ENCODE data around the gene DST. TPM values are rescaled to one million over a fixed set of nuclear protein-coding genes. Genes with fewer than 3 reads are reported as not detected.

The DST gene
- total RNA-seq, 2 experiments from 2014 or later: 0.76 to 0.79 TPM

DNA sequence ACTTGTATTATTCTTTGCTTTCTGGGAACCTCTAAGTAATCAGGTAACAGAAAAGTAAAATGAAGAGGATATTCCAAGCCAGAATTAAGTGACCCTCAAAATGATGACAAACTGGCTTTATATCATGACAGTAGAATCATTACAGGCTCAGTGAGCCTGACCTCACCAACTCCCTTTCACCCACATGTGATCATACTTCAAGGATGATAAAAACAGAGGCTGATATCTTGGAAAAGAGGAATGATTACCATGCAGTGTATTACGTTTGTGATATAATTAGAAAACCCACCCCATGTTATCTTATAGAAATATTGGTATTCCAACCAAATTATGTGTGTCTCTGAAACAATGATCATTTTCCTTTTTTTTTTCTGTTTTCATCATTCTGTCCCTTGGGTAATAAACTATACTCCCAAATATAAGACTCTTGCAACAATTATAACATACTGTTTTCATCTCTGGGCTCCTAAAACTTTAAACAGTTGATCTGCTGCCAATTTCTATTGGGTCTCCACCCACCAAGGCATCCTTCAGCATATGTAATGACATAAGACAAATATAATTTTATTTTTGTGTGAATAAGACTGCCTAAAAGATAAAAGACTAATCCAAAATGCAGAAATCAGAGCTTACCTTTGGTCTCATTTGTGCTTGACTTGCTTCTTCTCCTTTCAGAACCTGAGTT, 115.7 kb downstream of the DST start:
- ATAC-seq (no peak), DNase-seq (no peak)
- Mint-ChIP-seq H3K4me1 (ENCODE audit: low read depth) (no peaks in the 10 kb centered on the region), H3K27ac (no peak overlapping the region), H3K4me3 (no peak overlapping the region), H3K36me3 (ENCODE audit: low read depth) (no peaks in the 10 kb centered on the region), H3K27me3 (ENCODE audit: low read depth) (no peaks in the 10 kb centered on the region), H3K9me3 (ENCODE audit: insufficient read depth) (no peaks in the 10 kb centered on the region)
- POLR2A ChIA-PET: no interaction called here
- CTCF ChIA-PET: no interaction called here

DNA sequence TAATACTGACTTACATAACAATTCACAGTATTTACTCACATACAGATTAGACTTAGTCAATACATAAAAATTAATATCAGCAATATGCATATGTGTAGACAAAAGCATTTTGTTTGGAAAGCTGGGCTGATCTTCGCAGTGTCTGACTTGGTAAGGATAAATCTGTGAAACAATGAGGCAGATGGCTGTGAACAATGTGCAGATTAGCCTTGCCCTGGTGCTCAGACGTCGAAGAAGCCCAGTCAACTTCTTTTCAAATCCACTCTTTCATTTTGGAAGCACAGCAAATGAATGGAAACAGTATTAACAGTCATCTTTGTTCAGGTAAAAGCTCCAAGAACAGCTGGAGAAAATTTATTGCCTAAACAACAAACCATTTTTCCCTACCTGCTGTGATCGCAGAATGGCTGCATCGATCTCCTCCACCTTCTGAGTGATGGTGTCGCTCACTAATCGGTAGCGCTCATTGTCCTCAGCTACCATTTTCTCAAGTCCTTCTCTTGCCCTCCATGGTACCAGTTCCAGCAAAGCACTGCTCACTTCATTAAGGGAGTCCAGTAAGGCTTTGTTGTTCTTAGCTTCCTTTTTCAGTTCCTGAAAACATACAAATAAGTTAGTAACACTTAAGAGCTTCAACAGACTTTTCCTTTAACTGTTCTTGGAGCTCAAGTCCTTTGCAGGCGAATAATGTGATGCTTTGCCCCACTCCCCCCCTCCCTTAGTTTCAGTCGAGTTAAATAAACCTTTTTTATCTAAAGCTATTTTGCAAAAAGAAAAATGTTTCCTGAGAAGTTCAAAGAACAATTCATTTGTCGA, 116.5 kb downstream of the DST start:
- Mint-ChIP-seq H3K36me3 (ENCODE audit: low read depth) (no peaks in the 10 kb centered on the region), H3K4me1 (ENCODE audit: low read depth) (no peaks in the 10 kb centered on the region), H3K27me3 (ENCODE audit: low read depth) (no peaks in the 10 kb centered on the region), H3K4me3 (no peak overlapping the region), H3K27ac (no peak overlapping the region), H3K9me3 (ENCODE audit: insufficient read depth) (no peaks in the 10 kb centered on the region)
- ATAC-seq: no peak
- DNase-seq: no peak
- ChIA-PET POLR2A (no interaction called here), CTCF (no interaction called here)

DNA sequence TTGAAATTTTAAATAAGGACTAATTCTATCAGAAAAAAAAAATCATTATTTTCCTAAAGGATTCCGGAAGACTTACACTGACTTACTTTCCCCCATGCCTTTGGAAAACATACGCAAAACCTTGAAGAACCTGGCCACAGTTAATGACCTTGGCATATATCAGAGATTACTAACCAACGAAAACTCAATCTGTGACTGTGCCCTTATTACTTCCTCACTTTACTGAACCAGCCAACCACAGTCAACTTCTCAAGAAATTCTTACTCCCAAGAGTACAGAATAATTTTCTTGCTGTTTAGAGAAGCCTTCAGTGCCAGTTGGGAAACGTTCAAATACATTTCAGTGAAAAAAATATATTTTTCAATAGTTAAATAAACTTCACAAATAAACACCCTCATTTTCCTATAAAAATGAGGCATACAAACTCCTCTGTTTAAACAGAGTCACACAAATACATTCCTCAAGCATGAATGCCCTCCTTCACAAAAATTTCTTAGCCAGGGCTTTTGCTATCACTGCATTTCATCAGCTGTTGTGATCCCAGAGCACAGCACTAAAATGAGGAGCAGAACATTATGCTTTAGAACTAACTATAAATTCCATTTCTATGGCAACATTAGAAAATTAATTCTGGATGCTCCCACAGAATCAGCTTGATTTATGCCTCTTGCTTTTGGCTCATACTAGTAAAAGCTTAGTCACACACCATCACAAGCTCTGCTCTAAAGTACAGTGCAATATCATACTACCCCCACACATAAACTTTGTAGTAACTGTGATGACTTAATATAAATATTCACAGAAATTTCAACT, 117.6 kb downstream of the DST start:
- no peaks in the 10 kb centered on the region for H3K4me1 Mint-ChIP-seq (ENCODE audit: low read depth)
- DNase-seq (no peak), ATAC-seq (no peak)
- H3K27me3 Mint-ChIP-seq (ENCODE audit: low read depth): no peaks in the 10 kb centered on the region
- H3K4me3 Mint-ChIP-seq: no peak overlapping the region
- no peak overlapping the region for H3K27ac Mint-ChIP-seq
- ChIA-PET POLR2A (no interaction called here), CTCF (no interaction called here)
- no peaks in the 10 kb centered on the region for H3K36me3 Mint-ChIP-seq (ENCODE audit: low read depth)
- H3K9me3 Mint-ChIP-seq (ENCODE audit: insufficient read depth): no peaks in the 10 kb centered on the region

DNA sequence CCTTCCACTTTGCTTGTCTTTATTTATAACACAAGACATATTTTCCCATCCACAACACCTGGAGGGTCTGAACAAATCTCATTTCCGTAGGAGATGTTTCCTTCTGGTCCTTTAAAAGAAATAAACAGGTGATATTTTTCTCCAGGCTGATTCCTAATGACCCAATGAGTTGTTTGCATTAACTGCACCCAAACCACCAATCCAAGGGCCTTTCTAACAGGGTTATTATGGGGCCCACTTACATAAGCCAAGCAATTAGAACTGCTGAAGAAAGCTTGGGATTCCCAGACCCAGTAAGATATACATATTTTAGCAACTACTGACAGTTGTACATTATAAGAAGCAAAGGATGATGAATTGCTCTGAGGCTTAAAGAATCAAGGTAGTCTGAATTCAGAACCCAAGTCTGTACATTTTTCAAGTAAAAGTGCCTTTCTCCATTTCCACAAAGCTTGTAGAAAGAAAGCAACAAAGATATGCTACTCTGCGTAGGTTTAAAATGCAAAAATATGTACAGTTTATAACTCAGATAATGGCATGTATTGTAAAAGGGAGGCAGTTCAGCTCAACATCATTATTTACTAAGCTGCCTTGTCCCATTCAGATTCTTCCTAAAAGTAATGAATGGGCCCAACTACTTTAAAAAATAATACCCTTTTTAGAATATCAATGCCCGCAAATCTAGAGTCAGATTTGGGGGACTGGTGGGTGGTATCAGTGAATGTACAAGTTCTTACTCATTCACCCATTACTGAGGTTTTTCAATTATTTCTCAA, 120.0 kb downstream of the DST start:
- Mint-ChIP-seq H3K4me3 (no peak overlapping the region), H3K4me1 (ENCODE audit: low read depth) (no peaks in the 10 kb centered on the region), H3K9me3 (ENCODE audit: insufficient read depth) (no peaks in the 10 kb centered on the region), H3K27ac (no peak overlapping the region), H3K27me3 (ENCODE audit: low read depth) (no peaks in the 10 kb centered on the region), H3K36me3 (ENCODE audit: low read depth) (no peaks in the 10 kb centered on the region)
- CTCF ChIA-PET: no interaction called here
- no peak for ATAC-seq
- POLR2A ChIA-PET: no interaction called here
- DNase-seq: no peak

DNA sequence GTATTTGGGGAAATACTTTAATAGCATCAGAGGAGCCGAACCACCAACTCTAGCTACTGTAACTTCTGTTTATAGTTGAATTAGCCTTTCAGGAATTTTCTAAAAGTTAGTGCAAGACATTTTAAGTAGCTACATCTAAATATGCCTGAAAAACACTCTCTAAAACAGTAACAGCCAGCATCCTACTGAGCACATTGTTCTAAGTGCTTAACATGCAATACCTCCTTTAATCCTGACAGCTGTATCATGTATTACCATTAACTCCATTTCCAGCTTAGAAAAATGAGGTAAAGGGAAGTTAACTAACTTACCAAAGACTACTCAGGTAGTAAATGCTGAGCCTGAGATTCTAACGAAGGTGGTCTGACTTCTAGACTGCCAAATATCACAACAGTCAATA, 120.7 kb downstream of the DST start:
- H3K27me3 Mint-ChIP-seq (ENCODE audit: low read depth): no peaks in the 10 kb centered on the region
- no peaks in the 10 kb centered on the region for H3K9me3 Mint-ChIP-seq (ENCODE audit: insufficient read depth)
- ATAC-seq (no peak), DNase-seq (no peak)
- H3K27ac Mint-ChIP-seq: no peak overlapping the region
- no peaks in the 10 kb centered on the region for H3K4me1 Mint-ChIP-seq (ENCODE audit: low read depth)
- ChIA-PET CTCF (no interaction called here), POLR2A (no interaction called here)
- H3K4me3 Mint-ChIP-seq: no peak overlapping the region
- no peaks in the 10 kb centered on the region for H3K36me3 Mint-ChIP-seq (ENCODE audit: low read depth)

DNA sequence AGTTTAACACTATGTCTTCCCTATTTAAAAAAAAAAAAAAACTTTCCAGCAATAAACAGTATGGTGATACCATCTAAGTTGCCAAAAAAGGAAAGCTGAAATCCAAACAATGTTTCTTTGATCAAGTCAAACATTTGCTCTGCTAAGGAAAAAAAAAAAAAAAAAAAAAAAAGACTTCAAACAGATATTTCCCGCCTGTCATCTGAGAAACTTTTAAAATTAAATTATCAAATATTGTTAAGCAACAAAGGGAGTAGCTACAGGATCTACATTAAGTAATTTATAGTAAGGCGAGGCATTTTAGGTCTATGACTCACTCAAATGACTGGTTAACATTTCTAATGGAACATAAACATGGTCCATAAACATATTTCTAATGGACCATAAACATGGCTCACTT, 121.2 kb downstream of the DST start:
- no peak for DNase-seq
- H3K27ac Mint-ChIP-seq: no peak overlapping the region

DNA sequence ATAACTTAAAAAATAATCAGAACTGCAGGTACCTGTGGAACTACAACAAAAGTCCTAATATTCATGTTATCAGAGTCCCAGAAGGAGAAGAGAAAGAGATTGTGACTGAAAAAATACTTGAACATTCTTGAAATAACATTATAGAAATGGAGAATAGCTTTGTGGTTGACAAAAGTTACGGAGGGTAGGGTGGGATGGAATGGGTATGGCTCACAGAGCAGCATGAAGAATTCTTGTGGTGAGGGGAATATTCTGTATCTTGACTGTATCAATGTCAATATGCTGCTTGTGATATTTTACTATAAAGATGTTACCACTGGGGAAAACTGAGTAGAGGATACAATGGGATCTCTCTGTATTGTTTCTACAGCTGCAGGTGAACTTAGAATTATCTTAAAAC, 122.5 kb downstream of the DST start:
- no peaks in the 10 kb centered on the region for H3K4me1 Mint-ChIP-seq (ENCODE audit: low read depth)
- H3K4me3 Mint-ChIP-seq: no peak overlapping the region
- no peak for ATAC-seq
- POLR2A ChIA-PET: no interaction called here
- no peak overlapping the region for H3K27ac Mint-ChIP-seq
- no peaks in the 10 kb centered on the region for H3K9me3 Mint-ChIP-seq (ENCODE audit: insufficient read depth)
- H3K36me3 Mint-ChIP-seq (ENCODE audit: low read depth): no peaks in the 10 kb centered on the region
- no peak for DNase-seq
- H3K27me3 Mint-ChIP-seq (ENCODE audit: low read depth): no peaks in the 10 kb centered on the region
- CTCF ChIA-PET: no interaction called here

More for the DNA sequence above, 121.2 kb downstream of the DST start:
- Mint-ChIP-seq H3K27me3 (ENCODE audit: low read depth) (no peaks in the 10 kb centered on the region), H3K9me3 (ENCODE audit: insufficient read depth) (no peaks in the 10 kb centered on the region), H3K36me3 (ENCODE audit: low read depth) (no peaks in the 10 kb centered on the region), H3K4me3 (no peak overlapping the region), H3K4me1 (ENCODE audit: low read depth) (no peaks in the 10 kb centered on the region)
- POLR2A ChIA-PET: no interaction called here
- CTCF ChIA-PET: no interaction called here
- no peak for ATAC-seq

DNA sequence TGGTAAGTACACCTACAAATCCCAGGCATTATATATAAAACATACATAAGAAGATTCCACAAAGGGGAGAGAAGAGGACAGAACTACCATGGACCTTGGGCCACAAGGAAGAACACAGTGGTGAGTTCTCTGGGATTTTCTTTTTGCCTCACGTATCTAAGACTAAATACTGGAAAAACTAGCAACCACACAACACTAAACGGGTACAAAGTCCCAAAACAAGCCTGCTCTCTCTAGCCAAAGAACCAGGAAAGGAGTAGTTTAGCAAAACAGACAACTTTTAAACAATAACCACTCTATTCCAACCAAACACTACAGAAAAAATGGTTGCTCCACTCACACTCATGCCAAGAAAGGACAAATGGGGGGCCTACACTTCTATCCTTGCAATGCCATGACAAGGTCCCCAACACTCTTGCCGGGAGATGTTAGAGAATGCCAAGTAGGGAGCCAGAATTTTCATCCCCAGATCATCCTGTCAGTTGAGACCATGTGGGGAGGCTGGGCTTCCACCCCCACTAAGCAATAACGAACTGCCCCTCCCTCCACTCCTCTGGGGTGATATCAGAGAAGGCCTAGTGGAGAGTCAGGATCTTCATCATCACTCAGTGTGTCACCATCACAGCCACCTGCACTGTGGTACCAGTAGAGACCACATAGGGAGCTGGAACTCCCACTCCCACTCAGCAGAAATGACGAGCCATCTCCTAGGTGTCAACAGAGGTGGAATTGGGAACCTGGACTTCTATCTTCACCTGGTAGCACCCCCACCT, 123.5 kb downstream of the DST start:
- ATAC-seq: no peak
- CTCF ChIA-PET: no interaction called here

DNA sequence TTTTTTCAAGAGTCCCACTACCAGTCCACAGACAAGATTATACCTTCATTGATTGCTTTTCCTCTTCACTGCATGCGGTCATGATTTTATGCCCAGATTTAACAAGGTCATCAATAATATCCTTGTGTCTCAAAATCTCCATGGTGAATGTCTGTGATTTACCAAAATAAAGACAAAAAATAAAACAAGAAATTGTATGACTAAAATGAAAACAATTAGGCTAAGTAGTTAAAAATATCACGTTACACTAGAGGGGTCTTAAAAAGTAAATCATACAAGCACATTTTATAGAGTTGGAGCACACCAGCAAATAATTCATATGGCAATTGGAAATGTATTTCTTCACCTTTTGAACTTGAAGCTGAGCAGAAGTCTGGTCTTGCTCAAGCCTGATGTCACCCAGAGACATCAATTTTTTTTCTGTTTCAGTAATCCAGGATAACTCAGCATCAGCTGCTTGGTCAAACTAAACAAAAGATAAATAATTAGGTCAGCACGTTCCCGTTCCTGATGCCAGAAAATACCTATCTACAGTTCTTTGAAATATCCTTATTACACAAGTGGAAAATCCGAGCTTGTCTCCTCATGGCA, 125.4 kb downstream of the DST start:
- no peaks in the 10 kb centered on the region for H3K36me3 Mint-ChIP-seq (ENCODE audit: low read depth)
- CTCF ChIA-PET: no interaction called here
- no peaks in the 10 kb centered on the region for H3K4me1 Mint-ChIP-seq (ENCODE audit: low read depth)
- no peak overlapping the region for H3K27ac Mint-ChIP-seq
- DNase-seq (no peak), ATAC-seq (no peak)
- no peak overlapping the region for H3K4me3 Mint-ChIP-seq
- H3K9me3 Mint-ChIP-seq (ENCODE audit: insufficient read depth): no peaks in the 10 kb centered on the region
- no peaks in the 10 kb centered on the region for H3K27me3 Mint-ChIP-seq (ENCODE audit: low read depth)
- POLR2A ChIA-PET: no interaction called here

More for the DNA sequence above, 123.5 kb downstream of the DST start:
- Mint-ChIP-seq H3K4me3 (no peak overlapping the region), H3K27me3 (ENCODE audit: low read depth) (no peaks in the 10 kb centered on the region), H3K36me3 (ENCODE audit: low read depth) (no peaks in the 10 kb centered on the region), H3K9me3 (ENCODE audit: insufficient read depth) (no peaks in the 10 kb centered on the region), H3K27ac (no peak overlapping the region), H3K4me1 (ENCODE audit: low read depth) (no peaks in the 10 kb centered on the region)
- DNase-seq: no peak
- POLR2A ChIA-PET: no interaction called here

DNA sequence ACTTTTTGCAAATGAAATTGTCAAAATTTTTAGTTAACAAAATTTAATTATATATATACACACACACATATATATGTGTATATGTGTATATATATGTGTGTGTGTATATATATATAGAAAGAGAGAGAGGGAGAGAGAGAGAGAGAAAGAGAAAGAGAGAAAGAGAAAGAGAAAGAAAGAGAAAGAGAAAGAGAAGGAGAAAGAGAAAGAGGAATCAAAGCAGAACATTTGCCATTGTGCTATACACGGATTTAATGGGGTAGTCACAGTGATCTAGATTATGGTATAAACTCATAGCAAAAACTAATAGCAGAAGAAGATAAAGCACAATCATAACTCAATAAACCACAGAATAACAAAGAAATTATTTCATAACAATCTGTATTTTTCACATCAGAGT, 126.7 kb downstream of the DST start:
- Mint-ChIP-seq H3K9me3 (ENCODE audit: insufficient read depth) (no peaks in the 10 kb centered on the region), H3K36me3 (ENCODE audit: low read depth) (no peaks in the 10 kb centered on the region), H3K27ac (no peak overlapping the region), H3K27me3 (ENCODE audit: low read depth) (no peaks in the 10 kb centered on the region), H3K4me1 (ENCODE audit: low read depth) (no peaks in the 10 kb centered on the region), H3K4me3 (no peak overlapping the region)
- POLR2A ChIA-PET: no interaction called here
- ATAC-seq (no peak), DNase-seq (no peak)
- CTCF ChIA-PET: no interaction called here

Measured in activated CD8-positive, alpha-beta T cell treated with anti-CD3 and anti-CD28 coated beads, Interleukin-2, amount 10 ng/mL, durations not matched to agents 7 days and 5 days (primary cell).